GM12801 (cell line): ENCODE data around the gene SPACA5.
"Not testable (repeated sequence)": the region's sequence is repeated elsewhere in the genome, so short reads cannot be mapped to it uniquely, and the experiment has no call there.

Experiments used
- CTCF ChIP-seq: IDR thresholded peaks from one replicate; pipeline ENCODE4 v1.5.1; 2011; ENCODE audit warnings: control low read depth; ENCODE audit not compliant: insufficient read length; ENCODE audit errors: extremely low read depth

The SPACA5 gene

GRCh38 chrX:48006688-48007087 lies at the start of gene SPACA5:
Gene SPACA5 (plus strand): TSS chrX:48006988. CDS start chrX:48007803, 815 bp downstream.
- TF ChIP-seq CTCF: not testable (repeated sequence)

- TF ChIP-seq CTCF: no peak
Observed at GRCh38 chrX:47958761-47959342, 47.9 kb upstream of the SPACA5 start.

- TF ChIP-seq CTCF: no peak
Observed at GRCh38 chrX:47960406-47960805, 46.4 kb upstream of the SPACA5 start.

- no peak for TF ChIP-seq CTCF
Observed at GRCh38 chrX:47973235-47973634, 33.6 kb upstream of the SPACA5 start.

GRCh38 chrX:47976254-47977151 lies 30.3 kb upstream of the SPACA5 start:
- TF ChIP-seq CTCF: no peak

GRCh38 chrX:47991263-47992094 lies 15.3 kb upstream of the SPACA5 start:
- no peak for TF ChIP-seq CTCF

GRCh38 chrX:47992095-47992380 lies 14.8 kb upstream of the SPACA5 start:
- no peak for TF ChIP-seq CTCF
